GM21528 (cell line): ENCODE measurements around the gene JAKMIP1.
"Not testable (repeated sequence)": the region's sequence is repeated elsewhere in the genome, so short reads cannot be mapped to it uniquely, and the experiment has no call there.

Source experiments
- ATAC-seq: cut with Tn5 transposase; IDR thresholded peaks from one replicate; pipeline ENCODE4 v1.9.1; 2021; ENCODE audit warnings: mild to moderate bottlenecking, moderate library complexity; ENCODE audit not compliant: unreplicated experiment, low FRiP score

The JAKMIP1 gene

GRCh38 chr4:6001680-6002491 lies 198.5 kb downstream of the JAKMIP1 start:
- ATAC-seq, result no peak

- no peak for ATAC-seq
These were observed 200.5 kb downstream of the JAKMIP1 start for GRCh38 chr4:5999830-6000365.

GRCh38 chr4:5999356-5999755 lies 201.0 kb downstream of the JAKMIP1 start:
- ATAC-seq, result no peak

GRCh38 chr4:5998333-5998936 lies 201.9 kb downstream of the JAKMIP1 start:
- ATAC-seq, result peak; percentile 73

- no peak for ATAC-seq
These were observed 203.7 kb downstream of the JAKMIP1 start for GRCh38 chr4:5996641-5997040.

- ATAC-seq, result no peak
These were observed 204.3 kb downstream of the JAKMIP1 start for GRCh38 chr4:5995901-5996623.

- no peak for ATAC-seq
These were observed 206.2 kb downstream of the JAKMIP1 start for GRCh38 chr4:5993876-5994811.

- ATAC-seq, result not testable (repeated sequence)
These were observed 207.0 kb downstream of the JAKMIP1 start for GRCh38 chr4:5993346-5993745.

- ATAC-seq, result no peak
These were observed 207.5 kb downstream of the JAKMIP1 start for GRCh38 chr4:5992828-5993321.

GRCh38 chr4:5992171-5992827 lies 208.1 kb downstream of the JAKMIP1 start:
- ATAC-seq, result no peak

- no peak for ATAC-seq
These were observed 208.9 kb downstream of the JAKMIP1 start for GRCh38 chr4:5991405-5991804.

- ATAC-seq, result no peak
These were observed 209.7 kb downstream of the JAKMIP1 start for GRCh38 chr4:5990446-5991160.

- no peak for ATAC-seq
These were observed 210.8 kb downstream of the JAKMIP1 start for GRCh38 chr4:5989236-5990225.

- no peak for ATAC-seq
These were observed 212.1 kb downstream of the JAKMIP1 start for GRCh38 chr4:5988086-5988845.

GRCh38 chr4:5984843-5985242 lies 215.5 kb downstream of the JAKMIP1 start:
- ATAC-seq, result no peak

- no peak for ATAC-seq
These were observed 218.0 kb downstream of the JAKMIP1 start for GRCh38 chr4:5982156-5982973.
